ENCODE results near the gene BCL2L13.

Gene BCL2L13

DNA sequence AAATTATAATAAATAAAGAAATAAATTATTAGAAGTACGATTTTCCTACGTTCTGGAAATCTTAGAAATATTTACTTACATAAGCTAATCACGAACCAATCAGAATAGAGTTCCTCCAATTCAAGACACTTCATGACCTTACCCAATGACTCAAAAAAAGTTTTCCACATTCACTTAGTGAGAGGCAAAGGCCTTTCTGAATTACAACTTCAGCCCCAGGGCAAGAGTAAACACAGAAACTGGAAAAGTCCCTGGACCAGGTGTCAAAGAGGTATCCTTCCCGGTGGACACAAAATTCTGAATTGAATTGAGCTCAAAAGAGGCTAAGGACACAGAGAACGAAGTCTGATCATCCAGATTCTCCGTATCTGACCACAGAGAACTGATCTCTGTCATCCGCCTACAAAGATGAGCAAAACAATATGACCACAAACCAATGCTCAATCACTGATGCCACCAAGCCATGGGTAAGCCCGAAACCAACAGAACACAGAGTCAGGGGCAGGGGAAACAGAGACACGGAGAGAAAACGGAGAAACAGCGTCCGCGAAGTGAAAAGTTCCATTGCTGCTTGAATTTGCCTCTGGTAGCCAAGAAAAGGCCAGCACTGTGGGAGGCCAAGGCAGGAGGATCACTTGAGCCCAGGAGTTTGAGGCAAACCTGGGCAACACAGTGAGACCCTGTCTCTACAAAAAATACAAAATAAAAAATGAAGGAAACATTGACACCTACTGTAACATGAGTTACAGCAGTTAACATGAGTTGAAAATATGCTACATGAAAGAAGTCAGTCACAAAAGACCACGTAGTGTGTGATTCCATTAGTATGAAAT lies 128.9 kb downstream of the BCL2L13 start:
- TF ChIP-seq, protein P1, sequence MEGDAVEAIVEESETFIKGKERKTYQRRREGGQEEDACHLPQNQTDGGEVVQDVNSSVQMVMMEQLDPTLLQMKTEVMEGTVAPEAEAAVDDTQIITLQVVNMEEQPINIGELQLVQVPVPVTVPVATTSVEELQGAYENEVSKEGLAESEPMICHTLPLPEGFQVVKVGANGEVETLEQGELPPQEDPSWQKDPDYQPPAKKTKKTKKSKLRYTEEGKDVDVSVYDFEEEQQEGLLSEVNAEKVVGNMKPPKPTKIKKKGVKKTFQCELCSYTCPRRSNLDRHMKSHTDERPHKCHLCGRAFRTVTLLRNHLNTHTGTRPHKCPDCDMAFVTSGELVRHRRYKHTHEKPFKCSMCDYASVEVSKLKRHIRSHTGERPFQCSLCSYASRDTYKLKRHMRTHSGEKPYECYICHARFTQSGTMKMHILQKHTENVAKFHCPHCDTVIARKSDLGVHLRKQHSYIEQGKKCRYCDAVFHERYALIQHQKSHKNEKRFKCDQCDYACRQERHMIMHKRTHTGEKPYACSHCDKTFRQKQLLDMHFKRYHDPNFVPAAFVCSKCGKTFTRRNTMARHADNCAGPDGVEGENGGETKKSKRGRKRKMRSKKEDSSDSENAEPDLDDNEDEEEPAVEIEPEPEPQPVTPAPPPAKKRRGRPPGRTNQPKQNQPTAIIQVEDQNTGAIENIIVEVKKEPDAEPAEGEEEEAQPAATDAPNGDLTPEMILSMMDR (IDR thresholded peaks at IDR 0.05; ENCODE audit: extremely low read depth, insufficient read depth, missing control alignments) = no peak
- in situ Hi-C loops (cut with MboI; ENCODE audit: low pct_unique_long_range_greater_than_20kb, low sequenced_read_pairs, unreplicated experiment) = no loop called here
- DNase-seq (ENCODE audit: low spot score) = peak; percentile 76

DNA sequence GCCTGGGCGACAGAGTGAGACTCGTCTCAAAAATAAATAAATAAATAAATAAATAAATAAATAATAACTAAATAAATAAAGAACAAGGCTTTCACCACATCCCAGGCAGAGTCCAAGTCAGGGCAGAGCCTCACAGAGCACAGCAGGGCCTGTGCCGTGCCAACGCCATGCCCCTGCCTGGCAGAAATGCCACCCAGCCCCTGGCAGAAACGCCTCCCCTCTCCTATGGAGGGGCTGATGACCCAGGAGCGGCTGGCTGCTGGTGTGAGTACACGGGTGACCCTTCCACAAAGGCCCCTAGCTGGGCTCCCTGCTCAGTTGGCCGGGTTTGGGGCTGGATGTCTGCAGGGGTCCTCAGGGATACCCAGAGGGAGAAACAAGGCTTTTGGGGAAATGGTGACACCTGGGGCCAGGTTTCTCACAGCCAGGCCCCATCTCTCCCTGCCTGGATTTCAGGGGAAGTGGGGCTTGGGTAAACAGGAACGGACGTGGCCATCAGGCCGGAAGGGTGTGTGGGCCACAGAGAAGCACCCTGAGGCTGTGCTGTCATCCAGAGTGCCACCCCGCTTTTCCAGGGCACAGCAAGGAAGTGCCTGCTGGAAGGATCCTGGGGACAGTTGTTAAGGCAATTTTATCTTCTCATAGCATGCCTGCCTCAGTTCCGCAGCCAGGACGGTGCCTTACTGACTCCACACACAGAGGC lies 130.6 kb downstream of the BCL2L13 start:
- TF ChIP-seq, protein P1 (IDR thresholded peaks at IDR 0.05; ENCODE audit: extremely low read depth, insufficient read depth, missing control alignments) = no peak
- in situ Hi-C loops (cut with MboI; ENCODE audit: low pct_unique_long_range_greater_than_20kb, low sequenced_read_pairs, unreplicated experiment) = no loop called here
- no peak for DNase-seq (ENCODE audit: low spot score)

DNA sequence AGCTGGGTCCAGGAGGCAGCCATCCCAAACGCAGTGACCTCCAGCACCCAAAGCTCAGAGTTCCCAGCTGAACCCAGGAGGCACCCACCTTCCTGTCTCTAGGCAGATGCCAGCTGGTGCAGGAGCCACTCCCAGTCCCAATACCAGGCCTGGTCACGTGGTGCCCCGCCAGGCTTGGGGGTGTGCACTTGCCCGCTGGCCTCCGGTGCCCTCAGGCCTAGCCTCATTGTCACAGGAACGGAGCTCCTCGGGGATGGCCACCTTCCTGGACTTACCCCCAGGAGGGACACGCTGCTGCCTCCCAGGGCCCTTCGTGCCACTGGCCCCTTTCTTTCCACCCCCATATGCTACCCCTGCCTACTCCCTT lies 131.1 kb downstream of the BCL2L13 start:
- in situ Hi-C loops (cut with MboI; ENCODE audit: low pct_unique_long_range_greater_than_20kb, low sequenced_read_pairs, unreplicated experiment) = no loop called here
- TF ChIP-seq, protein P1 (IDR thresholded peaks at IDR 0.05; ENCODE audit: extremely low read depth, insufficient read depth, missing control alignments) = no peak
- no peak for DNase-seq (ENCODE audit: low spot score)

DNA sequence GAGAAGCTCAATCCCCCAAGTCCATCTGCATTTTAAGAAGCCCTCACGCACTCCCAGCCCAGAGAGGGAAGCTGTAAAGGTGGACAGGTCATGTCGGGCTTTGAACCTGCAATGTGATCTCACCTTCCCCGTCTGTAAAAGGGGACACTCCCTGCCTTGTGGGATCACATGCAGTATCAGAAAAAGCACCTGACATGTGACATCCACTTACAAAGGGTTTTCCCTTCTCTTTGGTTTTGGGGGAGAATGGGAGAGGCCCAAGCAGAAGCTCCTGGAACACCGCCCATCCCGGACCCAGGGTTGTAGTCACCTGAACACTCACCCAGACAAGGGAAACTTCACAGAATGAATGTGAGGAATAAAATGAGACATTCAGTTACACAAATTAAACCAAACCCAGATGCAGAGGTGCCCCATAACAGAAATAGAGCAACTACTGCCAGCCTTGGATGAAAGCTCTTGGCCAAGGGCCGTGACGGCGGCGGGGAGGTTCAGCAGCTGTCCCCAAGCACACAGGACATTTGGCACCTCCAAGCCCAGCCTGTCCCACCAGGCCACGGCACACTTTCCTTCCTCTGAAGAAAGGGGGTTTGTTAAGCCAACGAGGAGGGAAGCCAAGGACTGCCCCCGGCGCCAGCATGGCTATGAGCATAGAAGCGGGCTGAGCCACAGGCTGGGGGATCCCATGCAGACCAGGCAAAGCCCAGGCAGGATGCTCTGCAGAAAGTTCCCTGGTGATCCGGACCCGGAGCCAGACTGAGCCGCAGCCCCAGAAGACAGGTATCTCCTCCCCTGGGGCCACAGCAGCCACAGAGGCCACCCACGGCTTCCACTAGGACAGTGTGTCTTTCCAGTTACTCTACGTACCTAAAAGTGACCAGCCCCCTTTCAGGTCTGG lies 131.9 kb downstream of the BCL2L13 start:
- no peak for DNase-seq (ENCODE audit: low spot score)
- in situ Hi-C loops (cut with MboI; ENCODE audit: low pct_unique_long_range_greater_than_20kb, low sequenced_read_pairs, unreplicated experiment) = no loop called here
- TF ChIP-seq, protein P1 (IDR thresholded peaks at IDR 0.05; ENCODE audit: extremely low read depth, insufficient read depth, missing control alignments) = no peak

DNA sequence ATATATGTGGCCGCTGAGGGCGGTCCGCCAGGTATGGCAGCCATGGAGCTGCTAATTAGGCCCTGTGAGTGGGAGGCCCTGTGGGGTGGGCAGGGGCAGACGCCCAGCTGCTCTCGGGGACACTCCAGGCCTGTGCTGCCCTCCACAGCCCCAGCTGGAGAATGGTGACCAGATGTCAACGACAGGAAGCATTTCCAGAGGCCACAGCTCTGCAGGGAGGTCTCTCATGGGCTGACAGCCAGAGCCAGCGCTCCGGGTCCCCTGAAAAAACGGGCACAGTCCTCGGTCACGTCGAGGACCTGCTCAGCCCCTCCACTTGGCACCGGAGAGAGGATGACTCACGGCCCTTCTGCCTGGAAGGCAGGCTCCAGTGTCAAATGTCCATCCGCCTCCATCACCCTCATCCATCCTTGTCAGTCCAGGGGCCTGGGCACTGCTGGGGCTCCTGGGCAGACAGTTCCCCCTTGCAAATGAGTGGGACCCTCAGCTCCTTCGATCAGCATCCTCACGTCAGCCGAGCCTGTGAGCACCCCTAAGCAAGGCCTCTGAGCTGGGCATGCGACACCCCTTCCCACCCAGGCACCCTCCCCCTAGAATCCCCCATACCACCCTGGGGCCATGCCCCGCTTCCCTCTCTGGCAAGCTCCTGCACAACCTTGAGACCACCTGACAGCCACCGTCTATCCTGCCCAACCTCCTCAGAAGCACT lies 133.8 kb downstream of the BCL2L13 start:
- TF ChIP-seq, protein P1 (IDR thresholded peaks at IDR 0.05; ENCODE audit: extremely low read depth, insufficient read depth, missing control alignments) = peak; percentile 23
- in situ Hi-C loops (cut with MboI; ENCODE audit: low pct_unique_long_range_greater_than_20kb, low sequenced_read_pairs, unreplicated experiment) = no loop called here
- DNase-seq (ENCODE audit: low spot score) = no peak

All from GM13977 (cell line).